Endothelial cell of umbilical vein (primary cell): ENCODE measurements around the gene DGAT2. TPM values are rescaled to one million over a fixed set of nuclear protein-coding genes. Genes with fewer than 3 reads are reported as not detected.

Experiments used
- BruUV-seq: library from RNA; stranded (reverse); fragments of 400-500 nt; replicated peaks from 2 replicates; lab custom pipeline; 2021; lab: Mats Ljungman, UMichigan
- CTCF ChIA-PET: fragments of 300-600, 350-600 bp; sonication (Branson Sonifier 250); formaldehyde crosslinking; loops from one replicate; lab custom pipeline; 2021; ENCODE audit warnings: antibody characterized with exemption, inconsistent platforms; lab: Charles Lee
- POLR2A ChIA-PET: fragments of 300-600, 350-600 bp; sonication (Branson Sonifier 250); formaldehyde crosslinking; loops from one replicate; lab custom pipeline; 2021; ENCODE audit warnings: antibody characterized with exemption, inconsistent platforms; lab: Charles Lee
- DNase-seq: peaks from one replicate; pipeline ENCODE4 v3.0.0-alpha.2; 2011; ENCODE audit warnings: low read depth, low spot score
- FAIRE-seq: peaks from 2 replicates; lab custom pipeline; 2011; peaks lifted over from hg19 to GRCh38; lab: Jason Lieb, UNC
- H2AFZ ChIP-seq: 2 replicates; pipeline ENCODE4 v1.6.0; 2012; ENCODE audit warnings: low read depth, low read length, control low read depth, inconsistent platforms
- H3K27ac ChIP-seq: 2 replicates; pipeline ENCODE4 v1.5.1; 2011; ENCODE audit warnings: low read depth, mild to moderate bottlenecking, control low read depth, low read length, moderate library complexity; ENCODE audit not compliant: insufficient read depth
- H3K27me3 ChIP-seq, 2 experiments: 2 replicates each; pipeline versions ENCODE4 v1.6.0 to v1.6.1; 2011; ENCODE audit warnings: low read length in 2 of 2, mixed read lengths in 1 of 2; ENCODE audit not compliant: control insufficient read depth in 2 of 2, insufficient read depth in 2 of 2
- H3K36me3 ChIP-seq, 2 experiments: 2 replicates in 1 of 2; 3 replicates in 1 of 2; pipeline ENCODE4 v1.5.1; 2011; ENCODE audit warnings: low read length in 2 of 2, mild to moderate bottlenecking in 1 of 2, moderate library complexity in 1 of 2; ENCODE audit not compliant: control insufficient read depth in 2 of 2, insufficient read depth in 2 of 2; ENCODE audit errors: extremely low read depth in 1 of 2
- H3K4me1 ChIP-seq: 3 replicates; pipeline ENCODE4 v1.5.1; 2011; ENCODE audit warnings: mild to moderate bottlenecking, low read length; ENCODE audit not compliant: control insufficient read depth, insufficient read depth; ENCODE audit errors: extremely low read depth
- H3K4me2 ChIP-seq: 2 replicates; pipeline ENCODE4 v1.6.1; 2011; ENCODE audit warnings: low read length, control low read depth, mixed read lengths; ENCODE audit not compliant: insufficient read depth
- H3K4me3 ChIP-seq, 3 experiments: fragments of 200-600 bp in 1 of 3; sonication (generic), shearing (Covaris generic) in 1 of 3; replicated peaks in 1 of 3; 2 replicates each; pipeline ENCODE4 v1.5.1; 2011 to 2016; ENCODE audit warnings: control low read depth in 3 of 3, low read length in 3 of 3, mild to moderate bottlenecking in 2 of 3, inconsistent platforms in 1 of 3, low read depth in 1 of 3, moderate library complexity in 1 of 3; ENCODE audit not compliant: insufficient read depth in 1 of 3
- H3K79me2 ChIP-seq: 2 replicates; pipeline ENCODE4 v1.6.0; 2012; ENCODE audit warnings: low read length, inconsistent platforms; ENCODE audit not compliant: control insufficient read depth, insufficient read depth
- H3K9ac ChIP-seq: replicated peaks from 2 replicates; pipeline ENCODE3; 2011; ENCODE audit warnings: low read length, control low read depth; ENCODE audit not compliant: insufficient read depth; ENCODE audit errors: extremely low read depth
- H3K9me1 ChIP-seq: replicated peaks from 3 replicates; pipeline ENCODE4 v1.6.0; 2011; ENCODE audit warnings: mild to moderate bottlenecking, low read length; ENCODE audit not compliant: control insufficient read depth, insufficient read depth; ENCODE audit errors: extremely low read depth
- H3K9me3 ChIP-seq: replicated peaks from 2 replicates; pipeline ENCODE4 v1.5.1; 2012; ENCODE audit warnings: low read length, inconsistent platforms; ENCODE audit not compliant: control insufficient read depth, insufficient read depth
- H4K20me1 ChIP-seq: replicated peaks from 2 replicates; pipeline ENCODE3; 2011; ENCODE audit warnings: mild to moderate bottlenecking, low read length; ENCODE audit not compliant: control insufficient read depth, insufficient read depth; ENCODE audit errors: extremely low read depth
- FOS ChIP-seq: IDR thresholded peaks from 2 replicates; pipeline ENCODE4 v1.6.1; 2011; ENCODE audit warnings: mild to moderate bottlenecking, low read length, moderate library complexity, borderline replicate concordance; ENCODE audit not compliant: insufficient read depth
- GATA2 ChIP-seq: IDR thresholded peaks from 2 replicates; pipeline ENCODE4 v1.7.0; 2011; ENCODE audit warnings: low read depth, mild to moderate bottlenecking, moderate library complexity, mixed read lengths, low read length; ENCODE audit not compliant: insufficient read length, insufficient read depth
- JUN ChIP-seq: IDR thresholded peaks from 2 replicates; pipeline ENCODE4 v1.6.1; 2011; ENCODE audit warnings: borderline replicate concordance, low read depth; ENCODE audit not compliant: insufficient read length, insufficient read depth
- POLR2A ChIP-seq: IDR thresholded peaks from 2 replicates; pipeline ENCODE4 v1.6.1; 2012; ENCODE audit warnings: low read depth, mild to moderate bottlenecking, control low read depth, low read length
- POLR2AphosphoS5 ChIP-seq: IDR thresholded peaks from 2 replicates; pipeline ENCODE4 v1.6.1; 2012; ENCODE audit warnings: low read depth, mild to moderate bottlenecking, control low read depth, low read length, moderate library complexity; ENCODE audit not compliant: insufficient read depth
- dilution Hi-C: fragments of 300-500 bp; cut with MboI; formaldehyde crosslinking; loops from one replicate; pipeline ENCODE4 v1.15.0; 2019; ENCODE audit warnings: low sequenced_read_pairs; ENCODE audit not compliant: extremely low pct_ligation_motif_present
- intact Hi-C: fragments of 100-400 bp; cut with micrococcal nuclease; formaldehyde crosslinking; loops from one replicate; pipeline ENCODE4 v1.10.0; 2022
- polyA plus RNA-seq, 4 experiments: library from polyadenylated mRNA; depleted of rRNA in 3 of 4; stranded (reverse) in 3 of 4; unstranded in 1 of 4; fragments of >200 nt; gene quantifications; 2 replicates each; pipeline versions ENCODE4 v1.2.1 to v1.2.3, GENCODE V29; 2011 to 2012; ENCODE audit warnings: missing spikeins in 1 of 4
- total RNA-seq: library from RNA; stranded (reverse); gene quantifications from 2 replicates; pipeline ENCODE4 v1.2.3, GENCODE V29; 2021
- TF ChIP-seq, protein P1 (sequence below), 2 donors: IDR thresholded peaks; 1 replicate in 1 of 2; 2 replicates in 1 of 2; pipeline ENCODE4 v1.5.1; 2011; ENCODE audit warnings: low read length in 2 of 2, mild to moderate bottlenecking in 2 of 2, moderate library complexity in 2 of 2, control low read depth in 1 of 2, inconsistent platforms in 1 of 2, low read depth in 1 of 2; ENCODE audit not compliant: insufficient read depth in 1 of 2; ENCODE audit errors: extremely low read depth in 1 of 2

Gene DGAT2
- total and polyA plus RNA-seq, 2 donors (not counting 3 experiments of a cell fraction or from before 2014, with no cell fraction given): 0.55 to 0.79 TPM

DNA sequence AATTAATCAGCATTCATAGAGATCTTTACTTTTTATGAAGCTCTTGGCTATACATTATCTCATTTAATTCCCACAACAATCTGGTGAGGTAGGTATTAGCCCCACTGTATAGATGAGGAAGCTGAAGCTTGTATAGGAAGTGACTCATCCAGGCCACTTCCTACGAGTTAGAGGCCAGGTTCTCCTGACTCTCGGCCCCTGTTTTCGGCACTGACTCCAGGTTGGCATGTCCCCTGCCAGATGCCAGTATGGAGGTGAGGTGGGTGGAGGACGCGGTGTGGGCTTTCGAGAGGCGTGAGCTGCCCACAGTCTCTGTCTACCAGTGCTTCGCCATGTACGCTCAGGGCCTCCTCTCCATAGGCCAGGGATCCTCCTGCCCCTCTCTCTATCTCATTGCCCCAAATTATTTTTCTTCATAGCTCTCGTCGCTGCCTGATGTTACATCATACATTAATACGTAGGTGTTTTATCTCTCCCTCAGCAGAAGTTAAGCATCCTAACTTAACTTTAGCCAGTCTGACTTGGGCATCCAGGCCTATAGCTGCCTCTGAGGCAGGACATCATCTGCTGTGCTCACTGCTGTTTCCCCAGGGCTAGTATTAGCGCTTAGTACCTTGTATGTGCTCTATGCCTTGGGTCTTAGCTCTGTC, 9.0 kb downstream of the DGAT2 start:
- Histone ChIP-seq H3K27me3 (no peaks in the 10 kb centered on the region), H3K9me1 (no peaks in the 10 kb centered on the region), H4K20me1 (no peaks in the 10 kb centered on the region), H2AFZ (no peak overlapping the region), H3K27ac (no peak overlapping the region), H3K4me2 (peak overlapping the region; percentile 51), H3K36me3 (no peaks in the 10 kb centered on the region), H3K4me1 (peaks cover 11% of the 10 kb centered on the region), H3K9ac (no peak overlapping the region), H3K9me3 (no peaks in the 10 kb centered on the region), H3K4me3 (no peak overlapping the region), H3K79me2 (no peaks in the 10 kb centered on the region)
- peak; percentile 65 for TF ChIP-seq JUN
- no peak for TF ChIP-seq FOS
- no peak for TF ChIP-seq GATA2
- TF ChIP-seq, protein P1, sequence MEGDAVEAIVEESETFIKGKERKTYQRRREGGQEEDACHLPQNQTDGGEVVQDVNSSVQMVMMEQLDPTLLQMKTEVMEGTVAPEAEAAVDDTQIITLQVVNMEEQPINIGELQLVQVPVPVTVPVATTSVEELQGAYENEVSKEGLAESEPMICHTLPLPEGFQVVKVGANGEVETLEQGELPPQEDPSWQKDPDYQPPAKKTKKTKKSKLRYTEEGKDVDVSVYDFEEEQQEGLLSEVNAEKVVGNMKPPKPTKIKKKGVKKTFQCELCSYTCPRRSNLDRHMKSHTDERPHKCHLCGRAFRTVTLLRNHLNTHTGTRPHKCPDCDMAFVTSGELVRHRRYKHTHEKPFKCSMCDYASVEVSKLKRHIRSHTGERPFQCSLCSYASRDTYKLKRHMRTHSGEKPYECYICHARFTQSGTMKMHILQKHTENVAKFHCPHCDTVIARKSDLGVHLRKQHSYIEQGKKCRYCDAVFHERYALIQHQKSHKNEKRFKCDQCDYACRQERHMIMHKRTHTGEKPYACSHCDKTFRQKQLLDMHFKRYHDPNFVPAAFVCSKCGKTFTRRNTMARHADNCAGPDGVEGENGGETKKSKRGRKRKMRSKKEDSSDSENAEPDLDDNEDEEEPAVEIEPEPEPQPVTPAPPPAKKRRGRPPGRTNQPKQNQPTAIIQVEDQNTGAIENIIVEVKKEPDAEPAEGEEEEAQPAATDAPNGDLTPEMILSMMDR (IDR thresholded peaks at IDR 0.05; ENCODE audit: extremely low read depth in 1 of 2, insufficient read depth in 1 of 2, low read depth in 1 of 2, low read length in 2 of 2): no peak
- no peak for TF ChIP-seq POLR2A
- no peak for TF ChIP-seq POLR2AphosphoS5
- DNase-seq: no peak
- intact Hi-C loops: no loop called here
- ChIA-PET POLR2A (no interaction called here), CTCF (interaction anchor here (0.5 to 1.2 kb wide), 6 partner anchors 8 to 404 kb away, joined by 3 to 4 read pairs (median 3); no protein-coding TSS in a partner anchor)
- BruUV-seq: no TSS peak
- dilution Hi-C loops: no loop called here
- FAIRE-seq: peak; percentile 74
